ENCODE results near the gene CSHL1.

- TF ChIP-seq POLR2AphosphoS5 (IDR thresholded peaks at IDR 0.05) (no peak), EP300 (IDR thresholded peaks at IDR 0.05) (no peak), CTCF (IDR thresholded peaks at IDR 0.05) (no peak), POLR2A (IDR thresholded peaks at IDR 0.05) (no peak)
Observed at GRCh38 chr17:63930951-63931575, 20.0 kb upstream of the CSHL1 start.
